ENCODE measurements around the gene MAPK6.

DNA sequence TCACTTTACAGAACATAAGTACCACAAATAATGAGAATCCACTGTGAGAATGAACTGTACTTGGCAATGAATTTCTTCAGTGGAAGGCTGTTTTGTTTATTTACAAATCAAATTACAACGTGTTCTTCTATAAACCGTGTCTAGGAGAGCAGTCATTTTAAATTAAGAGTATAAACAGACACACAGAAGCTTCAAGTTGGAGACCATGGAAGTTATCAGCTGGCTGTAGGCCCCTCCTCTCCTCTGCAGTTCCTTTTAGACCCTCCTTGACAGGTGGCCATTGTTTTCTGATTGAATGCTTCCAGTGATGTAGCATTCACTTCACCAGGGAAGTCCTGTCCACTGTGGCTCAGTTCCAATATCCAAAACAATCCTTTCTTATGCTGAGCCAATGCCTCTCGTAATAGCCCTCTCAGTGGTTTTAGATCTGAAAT, 7.3 kb upstream of the MAPK6 start:
- TF ChIP-seq EP300 (IDR thresholded peaks at IDR 0.05; ENCODE audit: low read depth) = peak; percentile 23
- TF ChIP-seq, protein P1, sequence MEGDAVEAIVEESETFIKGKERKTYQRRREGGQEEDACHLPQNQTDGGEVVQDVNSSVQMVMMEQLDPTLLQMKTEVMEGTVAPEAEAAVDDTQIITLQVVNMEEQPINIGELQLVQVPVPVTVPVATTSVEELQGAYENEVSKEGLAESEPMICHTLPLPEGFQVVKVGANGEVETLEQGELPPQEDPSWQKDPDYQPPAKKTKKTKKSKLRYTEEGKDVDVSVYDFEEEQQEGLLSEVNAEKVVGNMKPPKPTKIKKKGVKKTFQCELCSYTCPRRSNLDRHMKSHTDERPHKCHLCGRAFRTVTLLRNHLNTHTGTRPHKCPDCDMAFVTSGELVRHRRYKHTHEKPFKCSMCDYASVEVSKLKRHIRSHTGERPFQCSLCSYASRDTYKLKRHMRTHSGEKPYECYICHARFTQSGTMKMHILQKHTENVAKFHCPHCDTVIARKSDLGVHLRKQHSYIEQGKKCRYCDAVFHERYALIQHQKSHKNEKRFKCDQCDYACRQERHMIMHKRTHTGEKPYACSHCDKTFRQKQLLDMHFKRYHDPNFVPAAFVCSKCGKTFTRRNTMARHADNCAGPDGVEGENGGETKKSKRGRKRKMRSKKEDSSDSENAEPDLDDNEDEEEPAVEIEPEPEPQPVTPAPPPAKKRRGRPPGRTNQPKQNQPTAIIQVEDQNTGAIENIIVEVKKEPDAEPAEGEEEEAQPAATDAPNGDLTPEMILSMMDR (IDR thresholded peaks at IDR 0.05) = no peak
- peak in 2 of 3 donors; percentile 61 to 85 for TF ChIP-seq POLR2AphosphoS5 (IDR thresholded peaks at IDR 0.05)
- no peak for TF ChIP-seq POLR2A (IDR thresholded peaks at IDR 0.05)

Data from transverse colon (tissue), 4 donors.